GM18505 (cell line): Measurements from ENCODE around the gene IFI27L1.

ENCODE experiments used
- ATAC-seq: cut with Tn5 transposase; IDR thresholded peaks from one replicate; pipeline ENCODE4 v1.9.1; 2021; ENCODE audit not compliant: unreplicated experiment
- POLR2A ChIP-seq: IDR thresholded peaks from 4 replicates; pipeline ENCODE4 v1.6.1; 2011; ENCODE audit warnings: borderline replicate concordance; ENCODE audit not compliant: insufficient read depth, insufficient read length; ENCODE audit errors: extremely low read depth

IFI27L1 gene

GRCh38 chr14:94043111-94043755, 37.9 kb upstream of the IFI27L1 start:
- TF ChIP-seq POLR2A, result no peak
- no peak for ATAC-seq

DNA sequence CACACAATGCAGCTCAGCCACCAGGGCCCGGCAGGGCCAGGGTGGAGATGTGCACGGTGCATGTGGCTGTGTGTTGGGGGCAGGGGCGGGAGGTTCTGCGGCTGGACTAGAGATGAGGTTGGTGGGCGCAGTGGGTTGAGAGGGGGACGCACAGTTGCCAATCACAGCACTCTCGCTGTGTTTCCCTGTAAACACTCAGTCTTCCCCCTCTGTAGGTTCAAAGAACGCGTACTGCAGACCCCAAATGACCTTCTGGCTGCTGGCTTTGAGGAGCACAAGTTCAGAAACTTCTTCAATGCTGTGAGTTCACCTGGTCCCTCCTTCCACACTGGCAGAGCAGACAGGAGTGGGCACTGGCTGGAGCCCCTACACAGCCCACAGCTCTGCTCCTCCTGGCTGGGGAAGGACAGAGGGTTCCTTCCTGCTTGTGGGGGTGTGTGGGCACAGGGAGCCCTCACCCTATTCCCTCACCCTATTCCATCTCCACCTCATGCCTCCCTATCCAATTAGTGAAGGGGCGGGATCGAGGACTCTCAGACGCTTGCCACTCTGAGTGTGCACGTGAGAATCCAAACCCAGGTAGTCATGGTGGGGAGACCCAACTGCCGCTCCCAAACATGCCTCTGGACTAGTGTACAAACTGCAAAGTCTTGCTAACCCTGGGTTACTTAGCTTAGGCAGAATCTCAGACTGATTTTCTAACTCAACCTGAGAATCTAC, 37.2 kb upstream of the IFI27L1 start:
- TF ChIP-seq POLR2A, result no peak
- no peak for ATAC-seq

DNA sequence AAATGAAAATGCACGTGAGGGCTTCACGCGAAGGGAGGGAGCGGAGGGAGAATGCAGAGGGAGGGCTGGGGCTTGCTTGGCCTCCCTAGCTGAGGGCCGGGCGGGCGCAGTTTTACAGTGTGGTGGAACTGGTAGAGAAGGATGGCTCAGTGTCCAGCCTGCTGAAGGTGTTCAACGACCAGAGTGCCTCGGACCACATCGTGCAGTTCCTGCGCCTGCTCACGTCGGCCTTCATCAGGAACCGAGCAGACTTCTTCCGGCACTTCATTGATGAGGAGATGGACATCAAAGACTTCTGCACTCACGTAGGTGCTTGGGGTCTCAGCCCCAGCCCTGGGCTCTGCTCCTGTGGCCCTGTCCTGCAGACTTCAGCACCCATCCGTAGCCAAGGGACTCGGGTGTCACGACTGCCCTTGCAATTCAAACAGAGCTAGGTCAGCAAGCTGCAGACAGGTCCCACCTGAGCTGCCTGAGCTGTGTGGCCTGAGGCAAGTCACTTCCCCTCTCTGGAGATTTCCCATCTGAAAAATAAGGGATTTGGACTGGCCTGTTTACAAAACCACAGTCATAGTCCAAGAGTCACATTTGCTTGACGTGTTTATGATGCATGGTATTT, 36.5 kb upstream of the IFI27L1 start:
- no peak for ATAC-seq
- TF ChIP-seq POLR2A, result no peak

DNA sequence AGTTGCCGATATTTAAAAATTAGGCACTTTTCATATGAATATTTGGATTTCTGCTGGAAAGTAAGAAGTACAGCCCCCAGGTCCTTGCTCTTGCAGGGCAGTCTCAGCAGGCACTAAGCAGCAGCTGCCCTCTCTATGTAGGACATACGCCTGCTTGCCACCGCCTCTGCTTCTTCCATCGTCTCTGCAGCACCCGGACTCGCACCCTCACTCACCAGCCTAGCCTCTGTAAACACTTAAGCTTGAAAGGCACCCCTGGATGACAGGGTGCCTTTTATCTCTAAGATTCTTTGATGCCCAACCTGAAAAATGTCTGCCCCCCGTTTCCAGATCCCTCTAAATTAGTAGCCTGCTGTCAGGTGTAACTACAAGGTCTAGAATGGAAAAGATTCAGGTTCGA, 36.0 kb upstream of the IFI27L1 start:
- no peak for TF ChIP-seq POLR2A
- no peak for ATAC-seq

DNA sequence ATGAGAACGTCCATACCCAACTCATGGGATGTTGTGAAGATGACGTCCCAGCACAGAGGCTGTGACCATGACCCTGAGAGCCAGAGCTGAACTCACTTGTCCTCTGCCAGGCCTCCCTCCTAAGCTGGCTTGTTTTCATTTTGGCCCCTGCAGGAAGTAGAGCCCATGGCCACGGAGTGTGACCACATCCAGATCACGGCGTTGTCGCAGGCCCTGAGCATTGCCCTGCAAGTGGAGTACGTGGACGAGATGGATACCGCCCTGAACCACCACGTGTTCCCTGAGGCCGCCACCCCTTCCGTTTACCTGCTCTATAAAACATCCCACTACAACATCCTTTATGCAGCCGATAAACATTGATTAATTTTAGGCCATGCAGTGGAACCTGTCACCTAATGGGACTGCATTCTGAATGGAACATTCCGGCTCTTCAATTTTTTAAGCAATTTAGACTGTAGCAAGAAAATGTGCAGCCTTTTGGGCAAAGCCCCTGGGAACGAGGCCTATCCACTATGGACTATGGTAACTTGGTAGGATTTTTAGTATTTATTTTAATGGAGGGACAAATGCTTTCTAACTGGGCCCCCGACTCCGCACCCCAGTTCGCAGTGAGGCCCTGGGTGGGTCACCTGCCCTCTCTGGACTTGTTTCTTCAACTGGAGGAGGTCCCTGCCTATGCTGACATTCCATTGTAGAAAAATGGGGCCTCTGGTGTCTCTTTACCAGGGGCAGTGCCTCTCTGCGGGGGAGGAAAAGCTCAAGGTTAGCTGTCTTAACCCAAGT, 35.4 kb upstream of the IFI27L1 start:
- no peak for ATAC-seq

GRCh38 chr14:94046696-94047250, 34.3 kb upstream of the IFI27L1 start:
- ATAC-seq, result no peak
- TF ChIP-seq POLR2A, result no peak

More for the DNA sequence above, 35.4 kb upstream of the IFI27L1 start:
- no peak for TF ChIP-seq POLR2A

- ATAC-seq, result no peak
- no peak for TF ChIP-seq POLR2A
Observed at GRCh38 chr14:94047581-94047980, 33.5 kb upstream of the IFI27L1 start.

DNA sequence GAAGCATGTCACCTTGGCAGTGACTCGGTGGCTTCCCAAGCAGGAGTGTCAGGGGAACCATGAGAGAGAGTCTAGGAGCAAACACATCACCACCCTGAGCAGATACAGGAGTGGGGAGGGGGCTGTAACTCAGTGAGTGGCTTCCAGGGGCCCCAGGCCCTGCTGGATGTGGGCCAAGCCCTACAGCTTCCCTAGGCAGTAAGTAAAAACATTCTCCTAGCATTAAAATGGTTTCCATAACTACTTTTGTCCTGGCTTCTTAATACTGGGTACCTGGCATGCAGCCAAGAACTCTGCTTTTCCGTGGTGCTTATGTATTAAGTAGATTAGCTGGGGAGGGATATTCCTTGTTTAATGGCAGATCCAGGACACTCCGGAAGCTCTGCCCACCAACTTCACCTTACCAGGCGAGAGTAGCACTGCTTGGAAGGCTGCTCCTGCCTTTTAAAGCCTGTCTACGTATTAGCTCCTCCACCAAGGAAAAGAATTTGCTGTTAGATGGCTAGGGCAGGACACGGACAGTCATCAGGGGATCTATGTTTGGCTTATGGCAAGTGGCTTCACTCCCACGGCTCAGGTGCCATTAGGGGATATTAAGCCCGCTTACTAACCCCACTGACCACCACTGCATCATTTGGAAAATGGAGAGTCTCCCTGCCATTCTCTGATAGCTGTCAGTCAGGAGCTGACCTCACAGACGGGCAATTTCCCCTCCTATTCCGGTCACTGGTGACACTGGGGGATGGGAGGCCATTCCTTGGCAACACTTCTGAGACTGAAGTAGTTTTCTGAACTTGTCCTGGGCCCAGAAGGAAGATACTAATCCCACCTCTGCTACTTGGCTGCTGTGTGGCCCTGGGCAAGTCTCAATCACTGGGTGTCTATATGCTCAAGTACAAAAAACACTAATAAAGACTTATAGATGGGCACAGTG, 32.2 kb upstream of the IFI27L1 start:
- ATAC-seq, result no peak
- no peak for TF ChIP-seq POLR2A

GRCh38 chr14:94049625-94050023, 31.5 kb upstream of the IFI27L1 start:
- ATAC-seq, result no peak
- TF ChIP-seq POLR2A, result no peak

- TF ChIP-seq POLR2A, result no peak
- ATAC-seq, result no peak
Observed at GRCh38 chr14:94050231-94050880, 30.8 kb upstream of the IFI27L1 start.

- no peak for TF ChIP-seq POLR2A
- ATAC-seq, result no peak
Observed at GRCh38 chr14:94051115-94051514, 30.0 kb upstream of the IFI27L1 start.

DNA sequence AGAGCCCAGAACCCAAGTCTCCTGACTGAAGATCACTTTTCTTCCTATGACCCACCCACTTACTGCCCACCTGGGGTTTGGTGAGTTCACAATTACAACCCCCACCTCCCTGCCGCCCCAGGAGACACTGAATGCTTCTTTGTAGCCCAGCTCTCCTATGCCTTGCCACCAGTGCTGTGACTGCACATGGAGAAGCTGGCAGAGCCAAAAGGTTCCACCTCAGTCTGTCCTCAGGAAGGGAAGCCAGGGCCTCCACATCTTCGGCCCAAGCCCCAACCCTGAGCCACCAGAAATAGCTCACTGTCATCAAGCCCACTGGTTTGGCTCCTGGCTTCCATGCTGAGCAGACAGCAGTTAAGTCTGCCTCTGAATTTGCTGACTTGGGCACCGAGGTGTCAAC, 29.3 kb upstream of the IFI27L1 start:
- TF ChIP-seq POLR2A, result no peak
- ATAC-seq, result no peak
